GM19372 (cell line): ENCODE data around the gene TTLL13.

Source experiments
- ATAC-seq: cut with Tn5 transposase; IDR thresholded peaks from one replicate; pipeline ENCODE4 v1.9.1; 2021; ENCODE audit warnings: mild to moderate bottlenecking, low read depth, moderate library complexity; ENCODE audit not compliant: unreplicated experiment

Gene TTLL13

DNA sequence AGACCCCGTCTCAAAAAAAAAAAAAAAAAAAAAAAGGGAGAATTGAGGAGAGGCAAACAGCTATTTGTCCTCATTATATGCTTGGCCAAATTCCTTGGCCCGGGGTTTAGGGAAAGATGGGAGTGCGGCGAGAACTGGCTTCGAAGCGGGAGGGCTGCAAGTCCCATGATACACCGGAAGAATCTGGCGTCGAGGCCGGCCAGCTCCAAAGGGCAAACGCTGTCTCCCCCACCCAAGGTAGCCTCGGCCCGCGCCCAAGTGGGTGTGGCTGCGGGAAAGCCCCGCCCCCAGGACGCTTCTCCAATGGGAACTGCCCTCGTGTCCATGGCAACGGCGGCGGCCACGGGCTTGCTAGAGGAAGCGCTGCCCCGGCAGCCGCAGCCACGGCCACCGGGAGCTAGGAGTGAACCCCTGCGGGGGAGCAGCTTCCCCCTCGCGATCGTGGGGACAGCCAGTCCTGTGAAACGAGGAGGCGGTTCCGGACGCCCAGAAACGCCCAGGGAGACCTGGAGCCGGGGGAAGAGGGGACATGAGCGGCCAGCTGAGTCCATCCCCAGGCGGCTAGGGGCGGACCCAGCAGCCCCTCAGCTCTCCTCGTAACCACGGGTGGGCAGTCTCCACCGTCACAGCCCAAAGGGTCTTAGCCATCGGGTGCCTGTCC is at the start of gene TTLL13:
TSS of gene TTLL13 (plus strand) at position 354 of the 661 bp plus-strand sequence. CDS start 1,075 bp downstream, outside the sequence.
- ATAC-seq, result peak; percentile 87

GRCh38 chr15:90200534-90201129 is 48.7 kb upstream of the TTLL13 start:
- ATAC-seq, result peak; percentile 13

GRCh38 chr15:90201130-90201943 is 48.0 kb upstream of the TTLL13 start, which contains the start of gene SEMA4B:
Gene SEMA4B (plus strand): TSS chr15:90201330. CDS start chr15:90201579, 249 bp downstream.
- peak; percentile 77 for ATAC-seq

DNA sequence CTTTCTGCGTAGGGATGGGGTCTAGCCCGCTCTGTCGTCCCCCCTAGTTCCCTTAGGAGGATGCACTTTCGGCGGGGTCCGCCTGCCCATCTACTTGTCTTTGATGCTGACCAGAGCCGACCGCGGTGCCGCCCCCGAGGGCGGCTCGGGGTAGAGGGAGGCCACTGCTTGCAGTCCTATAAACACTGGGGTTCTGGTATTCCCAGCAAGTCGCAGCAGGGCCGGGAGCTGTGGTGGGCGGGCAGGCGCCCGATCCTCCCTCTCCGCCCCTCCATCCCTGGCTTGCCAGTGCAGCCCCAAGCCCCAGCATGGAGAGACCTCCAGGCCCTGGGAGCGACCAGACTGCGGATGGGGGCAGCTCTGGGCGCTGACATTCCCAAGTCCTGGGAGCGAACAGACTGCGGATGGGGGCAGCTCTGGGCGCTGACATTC is 47.4 kb upstream of the TTLL13 start:
- ATAC-seq, result no peak

DNA sequence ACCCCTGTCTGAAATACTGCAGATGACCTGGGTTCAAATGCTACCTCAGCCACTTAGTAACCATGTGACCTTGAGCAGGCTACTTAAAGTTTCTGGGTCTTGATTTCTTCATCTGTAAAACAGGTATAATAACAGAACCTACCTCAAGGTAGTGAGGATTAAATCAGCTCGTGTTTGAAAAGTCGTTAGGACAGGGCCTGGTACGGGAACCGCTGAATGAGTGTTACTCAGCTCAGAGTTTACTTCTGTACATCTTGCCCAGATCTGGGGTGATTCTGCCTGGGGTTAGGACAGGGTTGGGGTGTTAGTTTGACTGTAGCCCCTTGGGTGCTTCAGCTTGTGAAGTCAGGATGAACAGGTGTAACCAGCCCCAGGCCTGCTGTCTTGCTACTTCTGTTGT is 46.4 kb upstream of the TTLL13 start:
- no peak for ATAC-seq

DNA sequence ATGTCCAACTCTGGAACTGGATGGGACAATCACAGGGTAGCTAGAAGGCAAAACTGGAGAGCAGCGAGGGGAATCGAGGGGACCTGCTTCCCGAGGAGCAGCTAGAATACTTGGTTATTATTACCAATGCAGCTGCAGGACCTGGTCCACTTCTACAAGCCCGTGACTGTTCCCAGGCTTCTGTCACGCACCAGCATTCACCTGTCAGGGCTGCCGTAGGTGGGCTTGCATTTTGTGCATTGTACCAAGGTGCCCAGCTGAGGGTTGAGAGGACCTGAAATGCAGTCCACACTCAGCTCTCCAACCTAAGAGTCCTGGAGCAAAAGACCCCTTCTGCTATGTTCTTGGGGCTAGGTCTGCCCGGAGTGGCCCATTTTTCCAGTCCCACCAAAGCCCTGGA is 45.9 kb upstream of the TTLL13 start:
- ATAC-seq, result no peak

- no peak for ATAC-seq
Observed at GRCh38 chr15:90203922-90204321, 45.4 kb upstream of the TTLL13 start.

GRCh38 chr15:90205050-90205848 is 44.1 kb upstream of the TTLL13 start:
- no peak for ATAC-seq

DNA sequence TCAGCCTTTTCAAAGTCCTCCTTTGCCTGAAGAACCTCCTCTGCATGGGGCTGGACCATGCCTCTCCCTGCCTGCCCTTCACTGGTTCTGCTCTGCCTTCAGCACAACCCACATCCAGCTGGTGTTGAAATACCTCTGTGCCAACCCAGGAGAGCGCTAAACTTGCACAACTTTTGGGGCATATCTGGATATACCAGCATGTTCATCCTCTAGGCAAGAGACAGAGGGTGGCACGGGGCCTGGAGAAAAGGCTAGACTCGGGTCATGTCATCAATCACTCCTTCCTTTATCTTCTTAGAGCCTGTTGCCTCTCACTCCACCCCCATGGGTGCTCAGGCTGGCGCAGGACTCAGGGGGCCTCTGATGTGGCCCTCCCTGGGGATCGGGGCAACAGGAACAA is 43.5 kb upstream of the TTLL13 start:
- no peak for ATAC-seq

- ATAC-seq, result no peak
Observed at GRCh38 chr15:90207252-90207651, 42.1 kb upstream of the TTLL13 start.

DNA sequence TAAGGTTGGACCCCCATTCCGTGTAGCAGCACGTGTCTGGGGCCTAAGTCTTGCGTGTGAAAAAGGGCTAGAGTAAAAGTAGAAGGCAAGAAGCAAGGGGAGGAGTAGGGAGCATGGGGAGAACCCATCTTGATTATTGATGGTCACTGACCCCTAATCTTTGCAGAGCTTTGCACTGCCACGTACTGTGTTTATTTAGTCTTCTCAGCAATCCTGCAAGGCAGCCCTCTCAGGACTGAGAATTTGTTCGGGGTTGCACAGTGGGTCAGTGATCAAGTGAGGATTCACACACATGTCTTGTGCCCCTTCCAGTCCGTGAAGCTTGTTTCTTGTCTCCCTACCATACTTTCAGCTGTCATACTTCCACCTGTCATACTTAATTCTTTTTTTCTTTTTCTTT is 41.0 kb upstream of the TTLL13 start:
- no peak for ATAC-seq

GRCh38 chr15:90209591-90209990 is 39.8 kb upstream of the TTLL13 start:
- ATAC-seq, result no peak

DNA sequence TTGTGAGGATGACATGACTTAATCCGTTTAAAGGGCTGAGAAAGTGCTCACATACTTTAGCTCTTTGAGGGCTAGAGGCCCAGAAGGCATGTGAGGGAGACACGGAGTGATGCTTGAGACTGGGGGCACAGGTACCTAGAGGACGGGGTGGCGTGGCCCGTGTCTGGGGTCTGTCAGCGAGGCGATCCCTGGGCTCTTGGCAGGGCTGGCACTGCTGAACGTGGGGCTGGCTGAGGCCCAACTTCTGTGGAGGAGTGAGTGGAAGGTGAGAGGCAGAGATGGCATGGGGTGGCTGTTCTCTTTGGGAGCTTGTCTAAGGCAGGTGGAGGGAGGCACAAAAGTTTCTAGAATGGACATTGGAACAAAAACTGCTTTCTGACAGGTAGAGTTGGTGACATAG is 38.8 kb upstream of the TTLL13 start:
- ATAC-seq, result no peak

GRCh38 chr15:90211009-90211408 is 38.3 kb upstream of the TTLL13 start:
- ATAC-seq, result no peak

DNA sequence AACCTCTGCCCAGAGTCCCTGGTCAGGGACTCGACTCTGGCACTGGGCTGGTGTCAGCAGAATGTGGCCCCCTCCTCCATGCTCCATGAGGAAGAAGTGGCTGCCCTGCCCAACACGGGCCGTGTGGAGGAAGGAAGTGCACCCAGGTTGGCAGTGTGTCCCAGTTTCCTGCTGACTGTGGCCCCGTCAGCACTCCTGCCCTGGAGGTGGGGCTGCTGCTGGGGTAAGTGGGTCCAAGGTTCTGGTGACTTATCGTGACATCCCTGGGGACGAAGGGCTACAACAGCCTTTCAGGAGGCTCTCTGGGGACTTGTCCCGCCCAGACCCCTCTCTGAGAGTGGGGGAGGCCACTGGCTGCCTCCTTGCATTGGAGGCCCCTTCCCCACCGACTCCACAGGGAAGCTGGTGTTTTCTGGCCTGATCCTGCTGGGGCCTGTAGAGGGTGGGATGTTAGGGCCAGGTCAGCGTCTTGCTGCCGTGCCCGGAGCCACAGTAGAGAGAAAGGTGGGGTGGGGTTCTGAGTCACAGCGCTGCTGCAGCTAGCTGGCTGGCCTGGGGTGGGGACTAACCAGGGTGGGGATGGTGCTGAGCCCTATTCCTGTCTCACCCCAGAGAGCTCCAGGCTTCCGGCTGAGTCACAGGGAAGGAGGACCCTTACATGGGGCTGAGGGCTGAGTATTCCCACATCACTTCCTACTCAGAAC is 37.8 kb upstream of the TTLL13 start:
- ATAC-seq, result no peak

DNA sequence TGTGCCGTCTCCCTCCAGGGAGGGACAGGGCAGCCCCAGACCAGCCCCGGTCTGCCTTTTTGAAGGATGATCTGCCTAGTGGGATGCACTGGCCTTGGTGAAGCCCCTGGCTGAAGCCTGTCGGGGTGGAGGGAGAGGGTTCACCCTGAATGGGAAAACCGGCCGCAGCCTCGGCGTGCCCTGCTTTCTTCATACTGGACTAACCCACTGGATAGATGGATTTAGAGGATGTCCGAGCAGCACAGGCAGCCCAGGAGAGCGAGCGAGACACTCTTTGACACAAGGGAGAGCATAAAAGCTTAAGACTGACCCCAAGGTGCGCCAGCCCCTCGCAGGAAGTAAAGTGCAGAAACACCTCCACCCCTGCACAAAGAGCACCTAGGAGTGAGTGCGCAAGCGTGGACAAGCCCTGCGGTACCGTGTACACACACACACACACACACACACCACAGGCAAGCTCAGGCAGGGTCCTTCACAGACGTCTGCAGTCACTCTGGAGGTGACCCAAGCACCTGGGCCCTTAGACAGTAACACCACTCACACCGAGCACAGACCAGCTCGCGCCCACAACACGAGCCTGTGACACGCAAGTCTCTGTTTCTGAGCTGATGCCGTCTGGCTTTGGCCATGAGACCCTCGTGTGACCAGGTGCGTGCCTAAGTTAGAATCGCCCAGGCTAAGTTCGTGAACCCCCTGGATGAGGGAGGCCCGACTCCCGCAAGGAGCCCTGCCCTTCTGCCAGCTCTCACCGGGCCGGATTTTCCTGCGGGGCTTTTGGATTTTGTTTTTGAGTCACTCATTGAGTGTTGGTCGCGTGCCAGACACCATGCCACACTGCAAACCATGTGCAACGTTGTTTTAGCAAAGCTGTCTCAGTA is 36.9 kb upstream of the TTLL13 start:
- ATAC-seq, result no peak

- no peak for ATAC-seq
Observed at GRCh38 chr15:90213122-90213817, 36.1 kb upstream of the TTLL13 start.

DNA sequence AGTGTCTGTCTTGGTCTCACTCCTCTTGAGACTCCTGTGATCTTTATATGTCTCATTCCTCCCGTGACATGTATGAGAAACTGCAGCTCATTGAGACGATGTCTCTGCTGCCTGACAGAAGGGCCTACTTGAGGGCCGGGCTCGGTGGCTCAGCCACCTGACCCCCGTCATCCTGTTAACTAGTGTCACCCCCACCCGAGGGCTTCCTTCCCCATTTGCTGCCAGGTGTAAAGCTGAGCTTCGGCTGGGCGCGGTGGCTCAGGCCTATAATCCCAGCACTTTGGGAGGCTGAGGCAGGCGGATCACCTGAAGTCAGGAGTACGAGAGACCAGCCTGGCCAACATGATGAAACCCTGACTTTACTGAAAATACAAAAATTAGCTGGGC is 35.5 kb upstream of the TTLL13 start:
- no peak for ATAC-seq
